PC-9 (cell line): ENCODE measurements around the gene AIG1. TPM values are rescaled to one million over a fixed set of nuclear protein-coding genes. Genes with fewer than 3 reads are reported as not detected.

Experiments used
- BruUV-seq: library from RNA; stranded (reverse); fragments of 400-500 nt; replicated peaks from 2 replicates; lab custom pipeline; 2021; lab: Mats Ljungman, UMichigan
- CTCF ChIA-PET: fragments of 300-600 bp; sonication (Branson Sonifier 250); formaldehyde crosslinking; loops from one replicate; lab custom pipeline; 2022; ENCODE audit warnings: antibody characterized with exemption; lab: Charles Lee
- POLR2A ChIA-PET: fragments of 300-600 bp; sonication (Branson Sonifier 250); formaldehyde crosslinking; loops from one replicate; lab custom pipeline; 2022; ENCODE audit warnings: antibody characterized with exemption; ENCODE audit not compliant: unreplicated experiment; lab: Charles Lee
- DNase-seq, 2 experiments: peaks; one replicate each; pipeline versions ENCODE4 v3.0.0 to v3.0.0-alpha.2; 2015 to 2022; ENCODE audit warnings: mixed read lengths in 1 of 2
- H2AFZ ChIP-seq: fragments of 200-600 bp; sonication (generic); 2 replicates; pipeline ENCODE4 v1.8.1; 2017; ENCODE audit warnings: antibody characterized with exemption
- H3F3A ChIP-seq: fragments of 200-600 bp; sonication (generic); 2 replicates; pipeline ENCODE4 v1.8.1; 2017; ENCODE audit warnings: antibody characterized with exemption, mild to moderate bottlenecking, low read depth; ENCODE audit not compliant: insufficient read depth
- H3K27ac ChIP-seq: fragments of 200-600 bp; sonication (generic); 2 replicates; pipeline ENCODE4 v1.6.1; 2016; ENCODE audit warnings: mixed run types
- H3K27me3 ChIP-seq: fragments of 200-600 bp; sonication (generic); 2 replicates; pipeline ENCODE4 v1.6.1; 2016; ENCODE audit warnings: low read depth, mixed run types; ENCODE audit not compliant: insufficient read depth
- H3K36me3 ChIP-seq: fragments of 200-600 bp; sonication (generic); 2 replicates; pipeline ENCODE4 v1.6.1; 2016; ENCODE audit warnings: low read depth, mixed run types
- H3K4me1 ChIP-seq: fragments of 200-600 bp; sonication (generic); replicated peaks from 2 replicates; pipeline ENCODE4 v1.6.1; 2016; ENCODE audit warnings: mixed run types; ENCODE audit not compliant: insufficient read depth
- H3K4me2 ChIP-seq: fragments of 200-600 bp; sonication (generic); 2 replicates; pipeline ENCODE4 v1.6.1; 2017; ENCODE audit warnings: mixed run types
- H3K4me3 ChIP-seq: fragments of 200-600 bp; sonication (generic); 2 replicates; pipeline ENCODE4 v1.6.1; 2016; ENCODE audit warnings: mixed run types
- H3K79me2 ChIP-seq: fragments of 200-600 bp; sonication (generic); 2 replicates; pipeline ENCODE4 v1.6.1; 2017; ENCODE audit warnings: low read depth, mixed run types
- H3K9me2 ChIP-seq: fragments of 200-600 bp; sonication (generic); 2 replicates; pipeline ENCODE4 v1.8.1; 2017; ENCODE audit warnings: mild to moderate bottlenecking; ENCODE audit not compliant: insufficient read depth
- H3K9me3 ChIP-seq: fragments of 200-600 bp; sonication (generic); 2 replicates; pipeline ENCODE4 v1.8.1; 2016; ENCODE audit warnings: low read depth; ENCODE audit not compliant: insufficient read depth
- H4K20me1 ChIP-seq: fragments of 200-600 bp; sonication (generic); 2 replicates; pipeline ENCODE4 v1.8.1; 2017; ENCODE audit not compliant: insufficient read depth
- EZH2 ChIP-seq: fragments of 200-600 bp; sonication (generic); IDR thresholded peaks from 2 replicates; pipeline ENCODE4 v1.8.0; 2017; ENCODE audit warnings: antibody characterized with exemption, low read depth
- intact Hi-C: fragments of 100-400 bp; cut with micrococcal nuclease; formaldehyde crosslinking; loops from one replicate; pipeline ENCODE4 v1.10.0; 2022; ENCODE audit not compliant: unreplicated experiment
- total RNA-seq: library from RNA; stranded (reverse); gene quantifications from 2 replicates; pipeline ENCODE4 v1.2.3, GENCODE V29; 2021
- TF ChIP-seq, protein P1 (sequence below): fragments of 200-600 bp; sonication (generic); conservative IDR thresholded peaks from 2 replicates; pipeline ENCODE4 v1.6.1; 2017; ENCODE audit warnings: mixed run types, antibody characterized with exemption, mild to moderate bottlenecking, moderate library complexity

Gene AIG1
- total RNA-seq, 1 experiment from 2014 or later, result 37.7 TPM

DNA sequence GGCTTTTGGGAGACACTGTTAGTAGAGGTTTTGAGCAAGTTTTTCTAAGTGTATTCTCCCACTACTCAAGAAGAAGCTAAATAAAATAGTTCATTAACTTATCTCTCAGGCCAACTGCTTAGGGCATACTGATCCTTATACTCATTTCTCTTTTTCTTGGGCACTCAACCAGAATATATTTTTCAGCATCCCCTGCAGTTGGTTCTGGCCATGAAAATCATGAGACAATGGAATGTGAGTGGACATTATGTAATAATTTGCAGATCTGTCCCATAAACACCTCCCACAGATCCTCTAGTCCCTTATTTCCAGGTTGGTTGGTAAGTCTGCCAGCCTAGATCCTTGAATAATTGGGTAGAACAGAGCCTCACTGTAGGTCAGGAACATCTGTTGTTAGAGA lies 136.7 kb downstream of the AIG1 start:
- CTCF ChIA-PET, result no interaction called here
- H3K79me2 ChIP-seq, result no peaks in the 10 kb centered on the region
- H4K20me1 ChIP-seq, result no peaks in the 10 kb centered on the region
- H3K4me2 ChIP-seq, result no peak overlapping the region
- TF ChIP-seq EZH2, result no peak
- TF ChIP-seq, protein P1, sequence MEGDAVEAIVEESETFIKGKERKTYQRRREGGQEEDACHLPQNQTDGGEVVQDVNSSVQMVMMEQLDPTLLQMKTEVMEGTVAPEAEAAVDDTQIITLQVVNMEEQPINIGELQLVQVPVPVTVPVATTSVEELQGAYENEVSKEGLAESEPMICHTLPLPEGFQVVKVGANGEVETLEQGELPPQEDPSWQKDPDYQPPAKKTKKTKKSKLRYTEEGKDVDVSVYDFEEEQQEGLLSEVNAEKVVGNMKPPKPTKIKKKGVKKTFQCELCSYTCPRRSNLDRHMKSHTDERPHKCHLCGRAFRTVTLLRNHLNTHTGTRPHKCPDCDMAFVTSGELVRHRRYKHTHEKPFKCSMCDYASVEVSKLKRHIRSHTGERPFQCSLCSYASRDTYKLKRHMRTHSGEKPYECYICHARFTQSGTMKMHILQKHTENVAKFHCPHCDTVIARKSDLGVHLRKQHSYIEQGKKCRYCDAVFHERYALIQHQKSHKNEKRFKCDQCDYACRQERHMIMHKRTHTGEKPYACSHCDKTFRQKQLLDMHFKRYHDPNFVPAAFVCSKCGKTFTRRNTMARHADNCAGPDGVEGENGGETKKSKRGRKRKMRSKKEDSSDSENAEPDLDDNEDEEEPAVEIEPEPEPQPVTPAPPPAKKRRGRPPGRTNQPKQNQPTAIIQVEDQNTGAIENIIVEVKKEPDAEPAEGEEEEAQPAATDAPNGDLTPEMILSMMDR, result no peak
- intact Hi-C loops, result no loop called here
- no peaks in the 10 kb centered on the region for H3F3A ChIP-seq
- peaks cover 7% of the 10 kb centered on the region; the same call in 1 of the 2 replicates for H3K9me2 ChIP-seq
- H3K4me3 ChIP-seq, result no peak overlapping the region
- no TSS peak for BruUV-seq
- POLR2A ChIA-PET, result no interaction called here
- H2AFZ ChIP-seq, result no peak overlapping the region
- H3K27me3 ChIP-seq, result no peaks in the 10 kb centered on the region
- no peak overlapping the region for H3K27ac ChIP-seq
- no peaks in the 10 kb centered on the region for H3K36me3 ChIP-seq
- H3K9me3 ChIP-seq, result no peaks in the 10 kb centered on the region
- no peak for DNase-seq
- H3K4me1 ChIP-seq, result no peaks in the 10 kb centered on the region

DNA sequence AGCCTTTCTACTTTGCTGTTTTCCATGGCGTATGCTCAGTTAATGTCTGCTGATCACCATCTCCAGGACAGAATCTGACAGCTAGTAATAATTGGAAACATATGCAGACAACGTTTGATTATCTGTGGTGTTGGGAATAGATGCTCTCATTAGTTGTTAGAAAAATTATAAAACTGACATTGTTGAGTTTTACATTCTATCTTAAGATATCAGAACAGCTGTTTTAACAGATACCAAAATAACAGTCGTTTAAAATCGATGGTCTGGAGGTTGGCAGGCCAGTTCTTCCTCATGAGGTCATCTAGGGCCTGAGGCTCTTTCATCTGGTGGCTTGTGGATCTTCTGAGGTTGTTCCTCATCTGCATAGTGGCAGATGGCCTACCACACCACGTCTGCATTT lies 137.6 kb downstream of the AIG1 start:
- H3K36me3 ChIP-seq, result no peaks in the 10 kb centered on the region
- H3K27me3 ChIP-seq, result no peaks in the 10 kb centered on the region
- no peaks in the 10 kb centered on the region for H4K20me1 ChIP-seq
- no peak overlapping the region for H3K4me2 ChIP-seq
- CTCF ChIA-PET, result no interaction called here
- H3F3A ChIP-seq, result no peaks in the 10 kb centered on the region
- no peak overlapping the region for H3K4me3 ChIP-seq
- peaks cover 7% of the 10 kb centered on the region; the same call in 1 of the 2 replicates for H3K9me2 ChIP-seq
- H3K79me2 ChIP-seq, result no peaks in the 10 kb centered on the region
- H3K27ac ChIP-seq, result no peak overlapping the region
- POLR2A ChIA-PET, result no interaction called here
- intact Hi-C loops, result no loop called here
- H3K4me1 ChIP-seq, result no peaks in the 10 kb centered on the region
- no peak for TF ChIP-seq EZH2
- TF ChIP-seq, protein P1, result no peak
- DNase-seq, result no peak
- no peaks in the 10 kb centered on the region for H3K9me3 ChIP-seq
- BruUV-seq, result no TSS peak
- no peak overlapping the region for H2AFZ ChIP-seq

DNA sequence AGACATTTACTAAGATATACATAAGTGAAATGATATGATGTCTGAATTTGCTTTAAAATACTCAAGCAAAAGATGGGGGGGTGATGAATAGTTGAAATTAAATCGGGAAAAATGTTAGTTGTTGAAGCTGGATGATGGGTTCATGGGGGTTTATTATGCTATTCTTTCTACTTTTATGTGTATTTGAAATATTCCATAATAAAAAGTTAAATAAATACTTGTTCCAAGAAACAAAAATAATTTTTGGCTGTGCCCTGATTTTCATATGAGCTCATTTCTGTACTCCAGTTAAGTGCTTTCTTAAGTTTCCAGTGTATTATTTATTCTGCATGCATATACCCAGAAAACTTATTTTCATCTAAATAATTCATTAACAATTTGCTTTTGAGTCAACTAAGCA lies 138.6 kb downstream of the AIG1 start:
- no peak for DNase-seq
- Histone ChIP-seq H3K9me2 (peaks cover 7% of the 10 kb centered on the region; the same call in 1 of the 2 replicates), H3K4me3 (no peak overlapping the region), H3K27ac (no peak overlapping the region), H4K20me1 (no peaks in the 10 kb centered on the region), H3F3A (no peaks in the 10 kb centered on the region), H3K4me2 (no peak overlapping the region), H3K36me3 (no peaks in the 10 kb centered on the region), H3K27me3 (no peaks in the 10 kb centered on the region), H3K4me1 (no peaks in the 10 kb centered on the region), H3K9me3 (no peaks in the 10 kb centered on the region), H3K79me2 (no peaks in the 10 kb centered on the region), H2AFZ (no peak overlapping the region)
- intact Hi-C loops, result no loop called here
- BruUV-seq, result no TSS peak
- ChIA-PET POLR2A (no interaction called here), CTCF (no interaction called here)
- TF ChIP-seq, protein P1, result no peak
- TF ChIP-seq EZH2, result no peak
